HAP-1 (cell line): ENCODE measurements around the gene AIG1.

Experiments
- DNase-seq, 2 experiments: peaks; one replicate each; pipeline ENCODE4 v3.0.0-alpha.2; 2016 to 2020; ENCODE audit warnings: low spot score in 2 of 2
- H3K27me3 ChIP-seq: fragments of 250-450 bp; sonication (Bioruptor Pico); 2 replicates; pipeline ENCODE4 v1.5.1; 2020; ENCODE audit warnings: low read depth, mild to moderate bottlenecking, moderate library complexity
- H3K36me3 ChIP-seq: fragments of 250-450 bp; sonication (Bioruptor Pico); replicated peaks from 2 replicates; pipeline ENCODE4 v1.5.1; 2020; ENCODE audit warnings: mild to moderate bottlenecking
- H3K4me1 ChIP-seq: fragments of 250-450 bp; sonication (Bioruptor Pico); 2 replicates; pipeline ENCODE4 v1.5.1; 2020; ENCODE audit warnings: mild to moderate bottlenecking
- H3K4me3 ChIP-seq: fragments of 250-450 bp; sonication (Bioruptor Pico); 2 replicates; pipeline ENCODE4 v1.5.1; 2020; ENCODE audit warnings: mild to moderate bottlenecking, moderate library complexity
- H3K9me3 ChIP-seq: fragments of 250-450 bp; sonication (Bioruptor Pico); 2 replicates; pipeline ENCODE4 v1.5.1; 2020; ENCODE audit warnings: mild to moderate bottlenecking, moderate library complexity
- in situ Hi-C: fragments of 300-500 bp; cut with MboI; formaldehyde crosslinking; loops from 3 replicates; pipeline ENCODE4 v1.14.3; 2020; ENCODE audit warnings: low sequenced_read_pairs, inconsistent platforms, mixed read lengths

The AIG1 gene

GRCh38 chr6:143195349-143195845 is 134.7 kb downstream of the AIG1 start:
- Histone ChIP-seq H3K9me3 (no peaks in the 10 kb centered on the region), H3K36me3 (no peaks in the 10 kb centered on the region), H3K4me1 (no peaks in the 10 kb centered on the region), H3K27me3 (no peaks in the 10 kb centered on the region), H3K4me3 (no peak overlapping the region)
- in situ Hi-C loops, result no loop called here
- DNase-seq, result no peak

DNA sequence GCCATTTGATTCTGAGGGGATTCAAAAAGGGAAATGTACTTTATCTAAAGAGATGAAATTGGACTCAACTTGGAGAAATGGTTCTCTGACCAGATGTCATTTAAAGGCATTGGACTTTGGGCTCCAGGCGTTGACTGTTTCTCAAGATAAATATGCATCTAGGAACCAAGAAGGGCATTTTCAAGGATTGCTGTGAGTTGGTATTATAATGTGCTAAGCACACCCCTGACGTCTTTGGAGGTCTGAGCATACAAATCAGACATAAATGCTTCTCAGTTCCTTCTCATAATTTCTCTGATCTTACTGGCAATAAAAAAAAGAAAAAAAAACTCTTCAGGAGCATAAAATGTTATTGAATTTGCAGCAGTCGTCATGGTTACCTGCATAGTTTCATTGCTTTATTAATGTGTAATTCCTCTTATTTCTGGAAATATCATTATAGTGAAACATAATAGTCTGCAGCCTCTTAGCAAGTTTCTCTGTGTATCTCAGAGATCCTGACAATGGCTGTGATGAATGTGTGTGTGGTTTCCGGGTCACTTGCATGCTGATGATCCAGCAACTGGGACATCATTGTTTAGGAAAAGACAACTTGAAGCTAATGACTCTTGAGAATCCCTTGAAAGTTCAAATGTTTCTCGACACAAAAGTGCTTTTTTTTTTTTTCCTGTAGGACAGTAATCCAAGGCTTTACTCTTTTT is 136.0 kb downstream of the AIG1 start:
- DNase-seq, result no peak
- in situ Hi-C loops, result no loop called here

GRCh38 chr6:143197377-143197776 is 136.7 kb downstream of the AIG1 start:
- in situ Hi-C loops, result no loop called here

More for the DNA sequence above, 136.0 kb downstream of the AIG1 start:
- Histone ChIP-seq H3K36me3 (no peaks in the 10 kb centered on the region), H3K9me3 (no peaks in the 10 kb centered on the region), H3K27me3 (no peaks in the 10 kb centered on the region), H3K4me1 (no peaks in the 10 kb centered on the region), H3K4me3 (no peak overlapping the region)

DNA sequence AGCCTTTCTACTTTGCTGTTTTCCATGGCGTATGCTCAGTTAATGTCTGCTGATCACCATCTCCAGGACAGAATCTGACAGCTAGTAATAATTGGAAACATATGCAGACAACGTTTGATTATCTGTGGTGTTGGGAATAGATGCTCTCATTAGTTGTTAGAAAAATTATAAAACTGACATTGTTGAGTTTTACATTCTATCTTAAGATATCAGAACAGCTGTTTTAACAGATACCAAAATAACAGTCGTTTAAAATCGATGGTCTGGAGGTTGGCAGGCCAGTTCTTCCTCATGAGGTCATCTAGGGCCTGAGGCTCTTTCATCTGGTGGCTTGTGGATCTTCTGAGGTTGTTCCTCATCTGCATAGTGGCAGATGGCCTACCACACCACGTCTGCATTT is 137.6 kb downstream of the AIG1 start:
- no peak overlapping the region for H3K4me3 ChIP-seq
- H3K36me3 ChIP-seq, result no peaks in the 10 kb centered on the region
- H3K27me3 ChIP-seq, result no peaks in the 10 kb centered on the region
- H3K4me1 ChIP-seq, result no peaks in the 10 kb centered on the region
- no peaks in the 10 kb centered on the region for H3K9me3 ChIP-seq
- no peak for DNase-seq
- in situ Hi-C loops, result no loop called here

More at GRCh38 chr6:143197377-143197776, 136.7 kb downstream of the AIG1 start:
- Histone ChIP-seq H3K4me3 (no peak overlapping the region), H3K36me3 (no peaks in the 10 kb centered on the region), H3K9me3 (no peaks in the 10 kb centered on the region), H3K4me1 (no peaks in the 10 kb centered on the region), H3K27me3 (no peaks in the 10 kb centered on the region)
- no peak for DNase-seq

GRCh38 chr6:143199291-143199690 is 138.6 kb downstream of the AIG1 start:
- Histone ChIP-seq H3K36me3 (no peaks in the 10 kb centered on the region), H3K4me3 (no peak overlapping the region), H3K4me1 (no peaks in the 10 kb centered on the region), H3K9me3 (no peaks in the 10 kb centered on the region), H3K27me3 (no peaks in the 10 kb centered on the region)
- DNase-seq, result no peak
- in situ Hi-C loops, result no loop called here

DNA sequence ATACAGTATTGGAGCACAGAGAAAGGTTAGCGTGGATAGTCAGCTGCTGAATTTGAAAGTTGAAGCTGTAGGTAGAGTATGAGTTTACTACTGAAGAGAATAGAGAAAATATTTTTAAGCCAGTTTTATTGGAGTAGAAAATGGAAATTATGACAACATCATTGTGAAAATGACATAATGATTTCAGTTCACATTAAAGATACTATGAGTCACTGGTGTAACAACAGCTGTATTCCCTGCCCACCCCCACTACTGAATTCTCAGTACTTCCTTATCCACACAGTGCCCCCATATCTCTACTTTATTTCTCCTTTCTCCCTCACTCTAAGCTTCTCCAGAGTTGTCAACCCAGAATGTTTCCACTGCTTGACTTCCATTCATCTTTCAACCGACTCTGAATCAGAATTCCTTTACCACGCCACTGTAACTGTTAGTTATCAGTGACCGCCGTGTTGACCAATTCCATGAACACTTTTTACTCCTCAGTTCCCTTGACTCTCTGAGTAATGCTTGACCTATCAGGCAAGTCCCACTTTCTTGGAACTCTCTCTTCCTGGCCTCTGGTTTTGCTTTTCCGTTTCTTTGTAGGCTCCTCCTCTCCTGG is 139.6 kb downstream of the AIG1 start:
- Histone ChIP-seq H3K36me3 (no peaks in the 10 kb centered on the region), H3K27me3 (no peaks in the 10 kb centered on the region), H3K9me3 (no peaks in the 10 kb centered on the region), H3K4me1 (no peaks in the 10 kb centered on the region), H3K4me3 (no peak overlapping the region)
- in situ Hi-C loops, result no loop called here
- DNase-seq, result no peak

DNA sequence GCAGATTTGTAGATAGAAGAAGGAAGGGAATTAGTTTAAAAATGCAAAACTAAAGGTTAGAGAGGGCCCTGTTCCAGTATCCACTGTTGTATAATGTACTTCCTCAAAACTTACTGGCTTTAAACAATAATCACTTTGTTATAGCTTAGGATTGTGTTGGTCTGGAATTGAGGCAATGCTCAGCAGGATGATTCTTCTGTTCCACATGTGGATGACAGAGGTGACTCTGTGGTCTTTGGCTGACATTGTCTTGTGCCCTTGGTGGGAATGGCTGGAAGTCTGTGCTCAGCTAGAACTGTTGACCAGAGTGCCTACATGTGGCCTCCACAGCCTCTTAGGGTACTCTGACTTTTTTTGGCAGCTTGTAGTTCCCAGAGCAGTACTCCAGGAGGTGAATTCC is 143.4 kb downstream of the AIG1 start:
- Histone ChIP-seq H3K4me1 (peaks cover 8% of the 10 kb centered on the region; the same call in 1 of the 2 replicates), H3K27me3 (no peaks in the 10 kb centered on the region), H3K9me3 (no peaks in the 10 kb centered on the region), H3K4me3 (no peak overlapping the region), H3K36me3 (no peaks in the 10 kb centered on the region)
- in situ Hi-C loops, result no loop called here
- no peak for DNase-seq

- no peaks in the 10 kb centered on the region for H3K36me3 ChIP-seq
- H3K4me1 ChIP-seq, result peaks cover 8% of the 10 kb centered on the region; the same call in 1 of the 2 replicates
- DNase-seq, result no peak
- no peaks in the 10 kb centered on the region for H3K27me3 ChIP-seq
- H3K9me3 ChIP-seq, result peaks cover under 1% of the 10 kb centered on the region; the same call in 1 of the 2 replicates
- in situ Hi-C loops, result no loop called here
- H3K4me3 ChIP-seq, result no peak overlapping the region
Observed at GRCh38 chr6:143205131-143205535, 144.4 kb downstream of the AIG1 start.

DNA sequence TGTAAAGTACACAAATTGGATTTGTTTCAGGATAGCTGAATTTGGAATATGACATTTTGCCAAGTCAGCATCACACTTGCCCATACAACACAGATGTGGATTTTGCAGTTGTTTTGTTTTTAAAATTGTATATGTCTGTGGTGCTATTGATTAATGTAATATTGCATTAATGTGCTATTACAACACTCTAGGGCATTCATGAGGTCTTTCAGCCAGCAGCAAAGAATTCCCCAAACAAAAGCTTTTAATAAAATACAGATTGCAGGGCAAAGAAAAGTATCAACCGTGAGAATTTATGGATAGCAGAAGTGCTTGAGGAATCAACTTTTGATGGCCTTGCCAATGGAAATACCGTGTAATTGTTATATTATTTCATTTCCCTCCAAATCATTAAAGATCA is 144.9 kb downstream of the AIG1 start:
- Histone ChIP-seq H3K4me3 (no peak overlapping the region), H3K4me1 (peaks cover 8% of the 10 kb centered on the region; the same call in 1 of the 2 replicates), H3K36me3 (no peaks in the 10 kb centered on the region), H3K9me3 (peaks cover 2% of the 10 kb centered on the region; the same call in 1 of the 2 replicates), H3K27me3 (no peaks in the 10 kb centered on the region)
- in situ Hi-C loops, result no loop called here
- no peak for DNase-seq

DNA sequence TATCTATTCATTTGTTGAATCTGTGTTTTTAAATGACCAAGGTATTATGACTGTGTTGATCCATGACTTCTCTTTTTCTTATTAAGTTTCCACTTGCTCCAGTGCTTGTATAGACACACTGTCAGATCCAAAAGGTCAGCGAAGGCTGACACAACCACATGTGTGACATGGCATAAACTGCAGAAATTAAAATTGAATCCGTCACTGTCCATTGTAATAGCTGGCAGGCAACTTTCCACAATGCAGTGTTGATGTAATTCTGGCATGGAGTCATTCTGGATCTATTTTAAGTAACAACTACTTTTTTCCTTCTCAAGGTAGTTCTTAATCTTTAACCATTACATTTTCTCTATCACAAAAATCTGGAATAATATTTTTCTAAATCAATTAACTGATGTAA is 145.3 kb downstream of the AIG1 start:
- peaks cover 2% of the 10 kb centered on the region; the same call in 1 of the 2 replicates for H3K9me3 ChIP-seq
- H3K27me3 ChIP-seq, result no peaks in the 10 kb centered on the region
- H3K4me1 ChIP-seq, result peaks cover 8% of the 10 kb centered on the region; the same call in 1 of the 2 replicates
- no peak for DNase-seq
- in situ Hi-C loops, result no loop called here
- H3K4me3 ChIP-seq, result no peak overlapping the region
- H3K36me3 ChIP-seq, result no peaks in the 10 kb centered on the region

GRCh38 chr6:143206550-143206949 is 145.9 kb downstream of the AIG1 start:
- DNase-seq, result no peak
- peaks cover 8% of the 10 kb centered on the region; the same call in 1 of the 2 replicates for H3K4me1 ChIP-seq
- H3K36me3 ChIP-seq, result no peaks in the 10 kb centered on the region
- H3K4me3 ChIP-seq, result no peak overlapping the region
- in situ Hi-C loops, result no loop called here
- peaks cover 2% of the 10 kb centered on the region; the same call in 1 of the 2 replicates for H3K9me3 ChIP-seq
- no peaks in the 10 kb centered on the region for H3K27me3 ChIP-seq

GRCh38 chr6:143210420-143210819 is 149.7 kb downstream of the AIG1 start:
- Histone ChIP-seq H3K4me3 (no peak overlapping the region), H3K4me1 (peaks cover 8% of the 10 kb centered on the region; the same call in 1 of the 2 replicates), H3K27me3 (no peaks in the 10 kb centered on the region), H3K36me3 (no peaks in the 10 kb centered on the region), H3K9me3 (peaks cover 2% of the 10 kb centered on the region; the same call in 1 of the 2 replicates)
- in situ Hi-C loops, result no loop called here
- DNase-seq, result no peak

DNA sequence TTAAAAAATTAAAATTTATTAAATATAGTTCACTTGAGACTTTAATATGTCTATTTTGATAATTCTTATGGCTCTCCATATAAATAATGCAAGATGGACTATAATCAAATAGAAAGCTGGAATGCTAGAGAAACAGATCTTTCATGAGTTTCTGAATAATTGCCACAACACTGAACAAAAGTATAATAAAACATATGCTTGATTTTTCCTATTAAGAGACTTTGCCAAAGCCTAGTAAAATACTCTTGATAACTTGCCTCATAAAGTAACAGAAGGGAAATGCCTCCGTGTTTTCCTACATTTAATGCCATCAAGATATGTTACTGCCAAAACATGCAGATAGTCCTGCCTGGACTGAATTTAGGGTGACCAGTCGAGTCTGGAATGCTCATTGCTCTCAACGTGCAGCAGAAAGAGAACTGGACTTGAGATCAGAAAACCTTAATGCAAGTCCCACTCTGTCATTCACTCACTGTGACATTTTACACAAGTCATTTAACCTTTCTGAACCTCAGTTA is 153.2 kb downstream of the AIG1 start:
- Histone ChIP-seq H3K4me1 (peaks cover under 1% of the 10 kb centered on the region; the same call in 1 of the 2 replicates), H3K4me3 (no peak overlapping the region), H3K27me3 (no peaks in the 10 kb centered on the region), H3K9me3 (peaks cover 2% of the 10 kb centered on the region; the same call in 1 of the 2 replicates), H3K36me3 (no peaks in the 10 kb centered on the region)
- no peak for DNase-seq
- in situ Hi-C loops, result no loop called here

DNA sequence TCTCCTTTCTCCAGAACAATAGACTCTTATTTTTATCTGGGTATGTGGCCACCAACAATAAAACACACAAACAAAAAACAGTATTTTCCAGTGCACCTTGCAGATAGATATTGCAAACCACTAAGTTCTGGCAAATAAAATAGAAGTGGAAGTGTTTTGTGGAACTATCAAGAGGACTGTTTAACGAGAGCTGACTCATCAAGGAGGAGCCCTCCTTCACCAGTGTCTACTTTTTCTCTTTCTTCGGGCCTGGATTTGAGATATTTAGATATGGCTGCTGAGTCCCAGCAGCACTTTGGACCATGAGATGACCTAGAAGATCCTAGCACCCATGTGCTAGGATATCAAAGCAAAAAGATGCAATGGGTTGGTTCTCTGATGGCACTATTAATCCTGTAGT is 154.7 kb downstream of the AIG1 start:
- Histone ChIP-seq H3K9me3 (no peaks in the 10 kb centered on the region), H3K27me3 (no peaks in the 10 kb centered on the region), H3K4me1 (no peaks in the 10 kb centered on the region), H3K4me3 (no peak overlapping the region), H3K36me3 (no peaks in the 10 kb centered on the region)
- DNase-seq, result no peak
- in situ Hi-C loops, result no loop called here
